Fibroblast of lung (primary cell): ENCODE measurements around the gene PPM1E.

Source experiments
- CTCF ChIP-seq, 2 donors: IDR thresholded peaks in 1 of 2; conservative IDR thresholded peaks in 1 of 2; 1 replicate in 1 of 2; 2 replicates in 1 of 2; pipeline ENCODE4 v1.5.1; 2011 to 2012; ENCODE audit warnings: low read length in 2 of 2, control low read depth in 1 of 2, inconsistent platforms in 1 of 2, low read depth in 1 of 2, mild to moderate bottlenecking in 1 of 2
- EZH2 ChIP-seq: IDR thresholded peaks from 2 replicates; pipeline ENCODE4 v1.5.1; 2012; ENCODE audit warnings: low read length, control low read depth, mild to moderate bottlenecking; ENCODE audit errors: missing control alignments

- TF ChIP-seq EZH2 (no peak), CTCF (conservative IDR thresholded peaks at IDR 0.05 in 1 of 2, IDR thresholded peaks at IDR 0.05 in 1 of 2; ENCODE audit: low read depth in 1 of 2, low read length in 2 of 2) (no peak)
Observed at GRCh38 chr17:58965221-58965620, 209.6 kb downstream of the PPM1E start.
